ENCODE data around the gene TBC1D10A.

The TBC1D10A gene

DNA sequence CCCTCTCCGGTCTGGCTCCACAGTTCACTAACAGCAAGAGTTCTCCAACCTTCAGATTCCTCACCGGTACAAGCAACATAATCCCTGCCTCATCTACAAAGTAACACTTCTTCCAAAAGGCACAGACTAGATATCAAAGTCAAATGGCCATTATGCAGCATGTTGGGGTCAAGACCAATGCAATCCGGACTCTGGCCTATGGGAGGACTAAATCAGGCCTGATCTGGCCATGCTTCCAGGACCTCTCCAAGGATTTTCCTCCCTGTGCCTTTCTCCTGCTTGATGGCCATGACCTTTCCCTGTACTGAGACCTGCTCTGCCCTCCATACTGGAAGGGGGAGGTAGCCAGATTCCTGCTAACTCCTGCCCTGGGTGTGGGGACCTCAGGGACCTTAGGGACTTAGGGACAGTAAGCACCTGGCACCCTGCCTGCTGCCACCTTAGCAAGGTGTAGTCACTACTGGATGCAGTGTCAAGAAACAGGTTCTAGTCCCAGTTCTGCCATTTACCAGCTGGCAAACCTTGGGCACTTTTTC lies 6.7 kb downstream of the TBC1D10A start:
- no peak for DNase-seq (ENCODE audit: low spot score)

DNA sequence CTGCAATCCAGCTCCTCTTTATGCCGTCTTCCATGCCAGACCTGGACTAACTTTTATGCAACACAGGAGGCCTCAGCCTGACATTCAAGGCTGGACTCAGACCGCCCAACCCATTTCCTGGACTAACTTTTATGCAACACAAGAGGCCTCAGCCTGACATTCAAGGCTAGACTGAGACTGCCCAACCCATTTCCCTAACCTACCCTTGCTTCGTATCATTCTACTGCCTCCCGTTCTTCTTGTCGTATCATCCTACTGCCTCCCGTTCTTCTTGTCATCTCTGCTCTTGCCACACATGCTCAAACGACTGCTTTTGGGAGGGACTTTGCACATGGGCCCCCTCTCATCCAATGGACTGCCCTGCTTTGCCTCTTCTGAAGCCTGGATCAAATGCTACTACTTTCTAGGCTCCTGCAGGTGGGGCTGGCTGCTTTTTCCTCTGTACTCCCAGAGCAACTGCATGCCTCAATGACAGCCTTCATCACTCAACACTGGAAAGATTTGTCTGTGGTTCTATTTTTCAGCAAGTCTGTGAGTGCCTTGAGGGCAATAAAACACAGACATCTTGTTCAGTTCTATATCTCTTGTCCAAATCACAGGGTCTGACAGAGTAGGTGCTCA lies 7.8 kb downstream of the TBC1D10A start:
- DNase-seq (ENCODE audit: low spot score): no peak

DNA sequence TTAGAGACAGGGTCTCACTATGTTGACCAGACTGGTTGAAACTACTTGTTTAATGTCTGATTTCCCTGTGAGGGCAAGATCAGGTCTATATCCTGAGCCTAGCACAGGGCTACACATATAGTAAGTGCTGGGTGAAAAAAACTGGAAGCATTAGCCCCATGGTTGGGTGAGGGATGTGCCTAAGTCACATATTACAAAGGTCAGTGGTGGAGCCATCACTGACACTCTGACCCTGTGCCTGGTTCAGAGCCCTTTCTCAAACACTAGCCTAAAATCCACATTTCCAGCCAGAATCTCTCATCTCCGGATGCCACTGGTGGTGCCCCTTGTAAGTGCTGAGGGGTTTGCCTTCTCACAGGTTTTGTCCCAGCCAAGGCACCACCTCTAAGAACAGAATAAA lies 9.0 kb downstream of the TBC1D10A start:
- DNase-seq (ENCODE audit: low spot score): no peak

DNA sequence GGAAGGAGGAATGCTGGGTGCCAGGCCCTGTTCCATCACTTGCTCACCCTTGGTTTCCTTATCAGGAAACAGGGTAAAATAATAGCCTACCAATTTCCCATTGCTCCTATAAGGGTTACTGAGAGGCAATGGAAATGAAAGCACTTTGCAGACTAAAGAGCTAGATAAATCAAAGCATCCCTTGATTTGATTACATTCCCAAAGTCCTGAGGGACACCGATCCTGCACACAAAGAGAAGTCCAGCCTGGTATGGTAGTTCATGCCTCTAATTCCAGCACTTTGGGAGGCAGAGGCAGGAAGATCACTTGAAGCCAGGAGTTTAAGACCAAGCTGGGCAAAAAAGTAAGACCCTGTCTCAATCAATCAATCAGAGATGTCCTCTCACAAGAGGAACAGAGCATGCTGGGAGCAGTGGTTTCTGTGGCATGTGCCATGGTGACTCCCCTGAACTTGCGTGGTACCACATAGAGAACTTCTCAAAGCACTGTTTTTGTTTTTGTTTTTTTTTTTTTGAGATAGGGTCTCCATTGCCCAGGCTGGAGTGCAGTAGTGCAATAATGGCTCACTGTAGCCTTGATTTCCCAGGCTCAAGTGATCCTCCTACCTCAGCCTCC lies 10.7 kb downstream of the TBC1D10A start:
- DNase-seq (ENCODE audit: low spot score): no peak

DNA sequence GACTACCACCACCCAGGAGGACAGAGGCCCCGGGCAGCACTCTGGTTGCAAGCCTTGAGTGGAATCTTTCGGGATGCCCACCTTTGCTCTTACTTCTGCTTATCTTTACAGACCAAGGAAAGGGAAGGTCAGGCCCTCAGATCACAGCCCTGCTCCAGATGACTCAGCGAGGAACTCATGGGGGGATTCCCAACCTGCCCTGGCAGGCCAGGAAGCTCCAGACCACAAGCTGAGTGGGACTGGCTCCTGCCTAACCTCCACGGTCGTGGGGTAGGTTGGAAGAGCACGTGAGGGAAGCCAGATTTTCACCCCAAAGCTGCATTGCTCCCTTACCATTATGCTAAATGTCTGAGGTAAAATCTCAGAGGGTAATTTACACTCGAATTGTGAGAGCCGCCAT lies 11.8 kb downstream of the TBC1D10A start:
- DNase-seq (ENCODE audit: low spot score): no peak

DNA sequence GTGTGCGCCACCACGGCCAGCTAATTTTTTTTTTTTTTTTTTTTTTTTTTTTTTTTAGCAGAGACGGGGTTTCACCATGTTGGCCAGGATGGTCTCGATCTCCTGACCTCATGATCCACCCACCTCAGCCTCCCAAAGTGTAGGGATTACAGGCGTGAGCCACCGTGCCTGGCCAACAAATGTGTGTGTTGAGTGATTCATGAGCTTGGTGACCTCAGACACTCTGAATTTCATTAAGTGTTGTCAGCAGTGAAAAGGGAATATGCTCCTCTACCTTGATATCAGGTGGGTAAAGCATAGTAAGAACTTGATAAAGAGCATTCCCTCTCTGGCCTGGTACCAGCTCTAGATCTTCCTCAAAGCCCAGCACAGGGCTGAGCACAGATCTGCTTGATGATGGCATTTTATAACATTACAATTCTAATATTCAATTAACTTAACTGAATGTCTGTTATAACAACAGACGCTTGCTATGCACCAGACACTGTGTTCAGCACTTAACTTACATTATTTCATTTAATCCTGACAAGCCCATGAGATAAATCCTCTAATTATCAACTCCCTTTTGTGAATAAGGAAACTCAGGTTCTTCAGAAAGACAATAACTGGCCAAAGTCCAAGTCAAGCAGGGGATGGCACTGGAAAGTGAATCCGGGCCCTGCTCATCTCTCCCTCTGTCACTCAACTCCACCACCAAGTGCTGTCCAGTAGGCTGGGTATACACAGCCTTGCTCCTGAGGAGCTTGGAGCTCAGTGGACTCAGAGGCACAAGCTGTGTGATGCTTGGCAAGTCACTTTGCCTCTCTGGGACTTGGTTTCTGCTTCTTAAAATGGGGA lies 13.0 kb downstream of the TBC1D10A start:
- peak; percentile 55 for DNase-seq (ENCODE audit: low spot score)

DNA sequence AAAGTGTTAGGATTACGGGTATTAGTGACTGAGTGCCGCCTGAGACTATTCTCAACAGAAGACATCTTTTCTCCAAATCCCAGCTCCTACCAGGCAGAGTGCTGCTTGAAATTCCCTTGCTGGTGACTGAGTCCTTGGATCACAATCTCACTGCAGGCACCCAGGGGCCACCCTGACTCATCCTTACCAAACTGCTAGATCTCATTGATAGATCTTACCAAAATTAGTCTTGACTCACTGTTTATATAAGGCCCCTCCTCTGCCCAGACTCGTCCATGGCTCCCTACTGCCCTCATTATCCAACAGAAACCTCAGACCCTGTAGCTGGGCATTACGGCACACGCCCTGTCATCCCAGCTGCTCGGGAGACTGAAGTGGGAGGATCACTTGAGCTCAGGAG lies 14.7 kb downstream of the TBC1D10A start:
- no peak for DNase-seq (ENCODE audit: low spot score)

DNA sequence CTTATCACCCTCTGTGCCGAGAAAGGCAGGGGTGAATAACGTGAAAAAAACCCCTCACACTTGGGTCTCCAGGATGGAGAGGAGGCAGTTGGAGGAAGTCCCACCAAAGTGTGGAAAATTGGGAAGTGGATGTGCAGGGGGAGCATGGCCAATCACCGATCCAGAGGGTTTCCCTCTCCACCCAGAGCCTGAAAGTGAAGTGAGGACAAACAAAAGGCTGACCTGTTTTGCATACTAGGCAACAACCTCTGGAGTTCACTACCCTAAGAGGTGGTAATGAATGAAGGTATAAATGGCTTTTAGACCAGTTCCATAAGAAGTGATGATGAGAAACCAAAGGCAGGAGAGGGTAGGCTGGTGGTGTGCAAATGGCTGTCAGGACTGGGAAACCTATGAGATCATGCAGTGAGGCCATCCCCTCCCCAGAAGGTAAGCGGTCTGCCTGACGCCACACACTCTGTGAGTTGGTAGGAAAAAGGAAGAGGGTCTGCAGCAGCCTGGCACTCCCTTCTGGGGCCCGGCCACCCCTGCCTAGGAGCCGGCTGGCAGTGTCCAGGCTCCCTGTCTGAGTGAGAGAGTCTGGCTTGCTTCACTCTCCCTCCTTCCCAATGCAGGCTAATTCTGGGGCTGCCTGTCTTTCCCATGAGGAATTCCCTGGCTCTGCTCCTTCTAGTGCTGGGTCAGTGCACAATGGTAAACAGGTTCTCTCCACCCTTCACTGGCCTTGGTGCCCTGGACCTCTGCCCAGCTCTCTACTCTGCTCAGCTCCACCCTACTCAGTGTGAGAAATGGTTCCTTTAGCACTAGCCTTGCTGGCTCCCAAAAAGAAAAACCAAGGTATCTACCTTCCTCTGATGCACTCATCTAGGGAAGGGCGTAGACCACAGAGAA lies 15.6 kb downstream of the TBC1D10A start:
- peak; percentile 32 for DNase-seq (ENCODE audit: low spot score)

DNA sequence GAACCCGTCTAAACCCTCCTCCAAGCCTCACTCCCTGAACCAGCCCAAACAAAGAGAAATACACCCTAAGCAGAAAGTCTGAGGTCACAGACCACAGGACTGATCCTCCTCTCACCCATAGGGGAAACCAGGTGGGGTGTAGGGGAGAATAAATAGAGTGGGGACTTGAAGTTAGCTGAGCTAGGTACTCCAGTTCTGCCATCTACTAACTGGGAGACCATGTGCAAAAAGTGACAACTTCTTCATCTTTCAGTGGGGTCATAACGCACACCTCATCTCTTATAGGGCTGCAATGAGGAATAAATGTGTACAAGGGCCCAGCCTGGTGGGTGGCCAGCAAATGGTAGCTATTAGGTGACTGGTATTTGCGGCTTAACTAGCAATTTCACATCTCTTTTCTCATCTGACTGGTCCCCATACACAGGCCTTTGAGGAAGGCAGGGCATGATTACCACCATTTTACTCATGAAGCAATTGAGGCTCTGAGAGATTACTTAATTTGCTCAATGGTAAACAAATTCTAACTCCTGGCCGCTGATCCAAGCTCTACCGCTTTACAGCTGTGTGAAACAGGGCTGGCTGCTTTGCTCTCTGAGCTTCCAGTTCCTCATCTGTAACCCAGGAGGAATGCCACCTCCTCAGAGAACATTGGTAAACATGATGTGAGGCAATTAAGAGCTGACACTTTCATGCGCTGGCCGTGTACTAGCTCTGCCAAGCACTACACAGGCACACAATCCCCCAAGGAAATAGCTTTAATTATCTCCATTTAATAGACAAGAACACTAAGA lies 16.6 kb downstream of the TBC1D10A start:
- peak; percentile 26 for DNase-seq (ENCODE audit: low spot score)

DNA sequence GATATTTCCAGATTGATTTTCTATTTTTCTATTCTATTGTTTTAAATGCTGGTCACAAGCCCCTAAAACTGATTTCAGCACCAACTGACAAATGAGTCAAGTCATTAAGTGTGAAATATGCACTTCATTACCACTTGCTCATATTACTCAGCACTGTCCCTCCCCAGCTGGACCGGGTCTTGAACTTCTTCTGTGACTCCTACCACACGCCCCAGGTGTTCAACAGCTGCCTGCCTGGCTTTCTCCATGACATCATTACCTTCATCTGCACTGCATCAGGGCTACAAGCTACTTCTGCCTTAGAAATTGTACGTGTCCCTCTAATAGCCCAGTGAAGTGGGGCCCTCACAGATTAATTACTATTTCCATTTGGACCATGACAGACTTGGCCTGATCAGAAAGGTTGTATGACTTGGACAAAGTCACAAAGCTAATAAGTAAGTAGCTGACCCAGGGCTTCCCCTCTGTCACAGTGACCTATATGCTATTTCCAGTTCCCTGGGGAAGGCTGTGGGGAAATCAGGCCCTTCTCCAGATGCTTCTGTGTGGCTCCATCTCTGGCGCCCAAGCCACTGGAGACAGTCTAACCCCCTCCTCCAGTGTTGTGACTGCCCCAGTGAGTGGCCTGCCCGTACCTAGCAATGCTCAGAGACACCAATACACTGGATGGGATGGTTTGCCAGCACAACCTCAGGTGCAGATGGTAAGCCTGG lies 18.1 kb downstream of the TBC1D10A start:
- no peak for DNase-seq (ENCODE audit: low spot score)

DNA sequence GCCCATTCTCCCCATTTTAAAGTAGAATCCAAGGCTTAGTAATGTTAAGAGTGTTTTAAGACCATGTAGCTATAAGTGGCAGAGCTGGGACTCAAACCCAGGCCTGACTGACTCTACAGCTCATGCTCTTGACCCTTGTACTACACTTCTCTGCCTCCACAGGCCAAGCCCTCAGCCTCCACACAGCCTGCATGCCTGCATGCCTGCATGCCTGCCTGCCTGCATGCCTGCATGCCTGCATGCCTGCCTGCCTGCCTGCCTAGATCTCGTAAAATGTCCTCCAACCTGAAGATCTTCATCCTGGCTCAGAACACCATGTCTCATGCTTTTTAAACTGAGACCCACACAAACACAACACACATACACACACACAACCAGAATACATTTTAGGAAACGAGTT lies 18.6 kb downstream of the TBC1D10A start:
- DNase-seq (ENCODE audit: low spot score): no peak

DNA sequence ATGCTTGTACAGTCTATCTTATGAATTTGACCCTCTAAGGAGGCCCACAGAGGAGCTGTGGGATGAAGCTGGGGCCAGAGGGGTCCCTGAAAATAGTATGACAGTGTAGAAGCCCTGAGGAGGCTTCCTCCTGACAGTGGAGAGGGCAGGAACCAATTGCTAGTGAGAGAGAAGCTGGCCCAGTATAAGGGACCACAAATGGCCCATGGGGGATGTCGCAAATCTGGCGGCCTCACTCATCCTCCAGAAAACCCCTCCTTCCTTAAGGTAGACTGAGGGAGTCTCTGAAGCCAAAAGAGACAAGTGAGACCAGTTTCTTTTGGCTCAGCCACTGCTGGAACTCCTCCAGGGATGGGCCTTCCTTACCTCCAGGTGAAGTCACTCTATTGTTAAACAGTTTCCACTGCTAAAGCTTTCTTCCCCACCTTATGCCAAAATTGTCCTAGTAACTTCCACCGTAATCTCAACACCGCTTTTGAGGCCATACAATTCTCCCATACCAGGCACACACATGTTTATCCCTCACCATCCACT lies 19.6 kb downstream of the TBC1D10A start:
- DNase-seq (ENCODE audit: low spot score): no peak

DNA sequence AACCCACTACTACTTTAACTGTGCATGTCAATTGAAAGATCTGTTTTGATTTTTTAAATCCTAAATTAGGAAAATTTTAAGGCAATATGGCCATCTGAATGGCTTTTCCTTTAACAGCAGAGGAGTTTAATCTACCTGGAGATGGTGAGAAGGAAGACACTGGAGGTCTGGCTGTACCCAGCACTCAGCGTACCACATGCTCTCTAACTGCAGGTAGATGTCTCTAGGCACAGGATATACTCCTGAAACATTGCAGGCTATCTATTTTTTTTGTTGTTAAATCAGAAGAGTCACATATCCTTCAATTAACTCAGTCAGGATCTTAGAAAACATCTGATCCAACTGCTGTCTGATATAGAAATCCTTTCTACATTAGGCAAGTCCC lies 20.1 kb downstream of the TBC1D10A start:
- DNase-seq (ENCODE audit: low spot score): no peak

DNA sequence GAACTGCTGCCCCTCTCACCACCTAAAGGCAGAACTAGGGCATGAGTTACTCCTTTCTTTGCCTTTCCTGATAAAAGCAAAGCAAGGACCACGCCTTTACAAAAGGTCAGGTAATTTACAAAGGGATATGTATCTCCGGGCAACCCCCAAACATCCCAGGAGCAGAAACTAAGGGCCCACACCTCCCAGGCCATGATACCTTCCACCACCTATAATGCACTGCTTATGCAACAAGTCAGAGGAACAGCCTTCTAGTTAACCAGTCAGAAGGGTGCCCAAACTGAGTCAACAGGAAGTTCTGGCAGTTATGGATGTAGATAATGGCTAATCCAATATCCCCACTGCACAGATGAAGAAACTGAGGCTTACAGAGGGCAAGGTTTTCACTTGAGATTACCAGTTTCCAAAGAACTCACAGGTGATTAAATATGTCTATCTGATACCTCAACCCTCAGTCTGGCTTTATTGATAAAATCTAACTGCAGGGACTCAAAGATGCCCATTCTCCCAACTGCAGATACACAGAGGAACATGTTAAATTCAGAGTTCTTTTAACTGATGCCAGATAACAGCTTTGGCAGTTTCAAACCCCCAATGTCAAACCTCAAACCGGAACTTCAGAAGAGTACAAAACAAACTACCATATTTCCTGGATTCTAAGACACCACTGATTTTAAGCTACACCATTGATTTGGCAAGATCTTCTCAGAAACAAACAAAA lies 20.7 kb downstream of the TBC1D10A start:
- DNase-seq (ENCODE audit: low spot score): no peak

DNA sequence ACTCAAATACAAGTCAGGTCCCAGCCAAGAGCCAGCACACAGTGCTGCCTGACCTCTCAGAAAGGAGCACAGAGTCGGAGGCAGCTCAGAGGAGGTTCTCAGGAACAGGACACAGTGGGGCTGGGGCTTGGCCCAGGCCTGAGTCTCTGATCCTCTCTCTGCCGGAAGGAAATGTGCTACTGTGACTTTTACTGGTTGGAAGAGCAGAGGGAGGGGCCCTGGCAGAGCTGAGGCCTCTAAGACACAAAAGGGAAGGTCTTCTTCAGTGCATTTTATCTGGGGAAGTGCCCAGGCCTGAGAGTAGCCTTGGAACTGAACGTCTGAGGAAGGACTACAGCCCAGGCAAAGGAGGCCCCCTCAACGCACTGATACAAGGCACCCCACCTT lies 21.2 kb downstream of the TBC1D10A start:
- DNase-seq (ENCODE audit: low spot score): no peak

DNA sequence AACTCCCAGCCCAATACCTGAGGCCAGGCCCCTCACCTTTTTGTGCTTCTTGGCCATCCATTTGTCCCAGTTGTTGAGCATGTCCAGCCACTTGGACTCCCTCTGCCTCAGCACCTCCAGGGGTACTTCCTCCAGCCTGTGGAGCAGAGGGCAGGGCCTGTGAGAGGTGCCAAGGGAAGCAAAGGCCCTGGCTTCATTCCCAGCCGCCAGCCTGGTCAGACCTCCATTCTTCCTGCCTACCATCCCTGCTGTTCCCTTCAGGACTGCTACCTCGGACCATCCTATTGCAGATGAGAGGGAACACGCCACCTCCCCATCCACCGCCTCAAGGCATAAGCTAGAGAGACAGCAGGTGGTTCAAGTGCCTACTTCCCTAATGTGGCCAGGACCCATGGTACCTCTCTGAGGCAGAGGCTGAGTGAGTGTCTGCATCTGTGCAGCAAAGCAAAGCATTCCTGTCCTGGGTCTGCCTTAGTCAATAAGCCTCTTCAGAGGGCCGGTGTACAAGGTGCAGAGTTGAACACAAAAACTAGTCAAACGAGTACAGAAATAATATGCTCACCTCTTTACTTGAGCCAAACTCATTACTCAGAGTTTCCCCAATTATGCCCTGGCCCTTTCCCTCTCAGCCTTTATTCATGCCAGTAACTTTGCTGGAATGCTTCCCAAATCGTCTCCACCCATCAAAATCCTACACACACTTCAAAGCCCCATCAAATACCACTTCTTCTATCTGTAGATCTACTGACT lies 22.1 kb downstream of the TBC1D10A start:
- no peak for DNase-seq (ENCODE audit: low spot score)

DNA sequence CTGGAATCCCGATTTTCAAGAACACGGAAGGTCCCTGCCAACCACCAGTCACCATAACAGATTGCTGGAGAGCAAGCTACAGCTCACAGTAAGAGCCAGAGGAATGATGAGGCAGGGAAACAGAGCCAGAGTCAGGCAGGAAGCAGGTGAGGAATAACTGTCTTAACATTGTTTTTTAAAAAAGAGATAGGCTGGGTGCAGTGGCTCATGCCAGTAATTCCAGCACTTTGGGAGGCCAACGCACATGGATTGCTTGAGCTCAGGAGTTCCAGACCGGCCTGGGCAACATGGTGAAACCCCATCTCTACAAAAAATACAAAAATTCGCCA lies 24.0 kb downstream of the TBC1D10A start:
- no peak for DNase-seq (ENCODE audit: low spot score)

DNA sequence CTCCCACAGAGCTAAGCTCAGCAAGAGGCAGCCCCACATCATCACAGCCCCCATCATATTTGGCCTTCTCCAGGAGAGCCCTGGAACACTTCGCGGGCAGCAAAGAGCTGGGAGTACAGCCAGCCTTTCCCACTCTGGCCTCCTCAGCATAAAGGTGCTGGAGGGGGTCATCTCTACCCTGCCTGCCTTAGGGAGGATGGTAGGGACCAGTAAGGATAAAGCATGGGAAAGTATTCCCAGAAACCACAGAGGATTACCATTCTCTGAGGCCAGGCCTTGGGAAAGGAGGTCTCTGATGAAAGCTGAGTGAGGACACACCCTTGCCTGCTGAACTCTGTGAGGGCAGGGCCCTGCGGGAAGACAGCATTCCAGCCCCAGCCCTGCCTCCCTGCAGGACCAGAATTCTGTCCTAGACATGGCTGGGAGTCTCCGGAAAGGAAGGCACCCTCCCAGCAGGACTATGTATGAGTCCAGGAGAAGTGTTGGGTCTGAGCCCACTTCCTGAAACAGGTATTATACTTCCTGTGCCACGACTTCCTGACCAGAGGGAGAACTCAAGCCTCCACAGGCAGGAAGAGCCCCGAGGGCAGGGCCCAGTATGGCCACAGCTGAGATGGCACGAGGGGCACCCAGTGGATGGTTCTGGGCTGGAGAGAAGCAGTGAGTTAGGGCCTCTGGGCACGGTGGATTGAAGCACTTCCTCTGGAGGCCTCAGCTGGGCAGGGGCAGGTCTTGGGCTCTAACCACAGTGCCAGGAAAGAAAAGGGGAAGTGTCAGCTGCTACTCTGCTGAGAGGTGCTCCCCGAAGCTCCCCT lies 24.5 kb downstream of the TBC1D10A start:
- no peak for DNase-seq (ENCODE audit: low spot score)
